ENCODE measurements around the gene ADAMTS10. TPM values are rescaled to one million over a fixed set of nuclear protein-coding genes. Genes with fewer than 3 reads are reported as not detected.

Gene ADAMTS10
- total and polyA plus RNA-seq, 2 of the 8 experiments (the other 6 are each of a cell fraction or from before 2014, with no cell fraction given): 6.9 to 17.4 TPM

GRCh38 chr19:8611391-8611876 is 919 bp upstream of the ADAMTS10 start (continued):
- TF ChIP-seq ZNF274 (IDR thresholded peaks at IDR 0.05; ENCODE audit: borderline replicate concordance, extremely low read depth, low read length) (no peak), ASH2L (IDR thresholded peaks at IDR 0.05; ENCODE audit: low read length) (no peak), TBP (IDR thresholded peaks at IDR 0.05; ENCODE audit: low read depth, low read length) (no peak), EZH2 (IDR thresholded peaks at IDR 0.05; ENCODE audit: low read depth, low read length, severe bottlenecking) (no peak), EP300 (IDR thresholded peaks at IDR 0.05; ENCODE audit: borderline replicate concordance in 1 of 2, low read depth in 2 of 2, low read length in 2 of 2) (no peak), GABPA (IDR thresholded peaks at IDR 0.05; ENCODE audit: borderline replicate concordance, insufficient read depth, low read length) (no peak), NANOG (IDR thresholded peaks at IDR 0.05; ENCODE audit: insufficient read depth, low read depth, low read length, poor library complexity, severe bottlenecking) (no peak), SP2 (IDR thresholded peaks at IDR 0.05; ENCODE audit: low read length) (no peak), TCF12 (IDR thresholded peaks at IDR 0.05; ENCODE audit: low read depth, low read length) (no peak), PHF8 (conservative IDR thresholded peaks at IDR 0.05; ENCODE audit: low read depth, low read length) (no peak)
- TF ChIP-seq, protein P1, sequence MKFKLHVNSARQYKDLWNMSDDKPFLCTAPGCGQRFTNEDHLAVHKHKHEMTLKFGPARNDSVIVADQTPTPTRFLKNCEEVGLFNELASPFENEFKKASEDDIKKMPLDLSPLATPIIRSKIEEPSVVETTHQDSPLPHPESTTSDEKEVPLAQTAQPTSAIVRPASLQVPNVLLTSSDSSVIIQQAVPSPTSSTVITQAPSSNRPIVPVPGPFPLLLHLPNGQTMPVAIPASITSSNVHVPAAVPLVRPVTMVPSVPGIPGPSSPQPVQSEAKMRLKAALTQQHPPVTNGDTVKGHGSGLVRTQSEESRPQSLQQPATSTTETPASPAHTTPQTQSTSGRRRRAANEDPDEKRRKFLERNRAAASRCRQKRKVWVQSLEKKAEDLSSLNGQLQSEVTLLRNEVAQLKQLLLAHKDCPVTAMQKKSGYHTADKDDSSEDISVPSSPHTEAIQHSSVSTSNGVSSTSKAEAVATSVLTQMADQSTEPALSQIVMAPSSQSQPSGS (IDR thresholded peaks at IDR 0.05; ENCODE audit: low read length): no peak
